Liver (tissue), 3 donors: ENCODE data around the gene TNIP1.

ENCODE experiments used
- ATF3 ChIP-seq: IDR thresholded peaks from 2 replicates; pipeline ENCODE4 v1.6.1; 2016; ENCODE audit warnings: antibody characterized with exemption
- CTCF ChIP-seq: fragments of 150-350 bp; IDR thresholded peaks from 2 replicates; pipeline ENCODE4 v1.5.1; 2017; ENCODE audit warnings: improper control_type of control experiment, low read depth, low read length; ENCODE audit not compliant: missing input control
- EGR1 ChIP-seq, 2 donors: IDR thresholded peaks; 2 replicates each; pipeline ENCODE4 v1.6.1; 2016 to 2018; ENCODE audit warnings: antibody characterized with exemption in 2 of 2, low read depth in 2 of 2
- FOXA1 ChIP-seq: IDR thresholded peaks from 2 replicates; pipeline ENCODE4 v1.6.1; 2016; ENCODE audit warnings: antibody characterized with exemption
- HNF4A ChIP-seq, 2 donors: conservative IDR thresholded peaks; 2 replicates each; pipeline ENCODE4 v1.6.1; 2016; ENCODE audit warnings: antibody characterized with exemption in 2 of 2, mild to moderate bottlenecking in 2 of 2
- JUND ChIP-seq, 2 donors: IDR thresholded peaks; 2 replicates each; pipeline ENCODE4 v1.6.1; 2016; ENCODE audit warnings: antibody characterized with exemption in 2 of 2
- MAX ChIP-seq: IDR thresholded peaks from 2 replicates; pipeline ENCODE4 v1.6.1; 2016; ENCODE audit warnings: antibody characterized with exemption
- REST ChIP-seq: IDR thresholded peaks from 2 replicates; pipeline ENCODE4 v1.6.1; 2016; ENCODE audit warnings: antibody characterized with exemption, mild to moderate bottlenecking
- RXRA ChIP-seq, 2 donors: IDR thresholded peaks; 2 replicates each; pipeline ENCODE4 v1.6.1; 2017 to 2018; ENCODE audit warnings: antibody characterized with exemption in 2 of 2, mild to moderate bottlenecking in 1 of 2
- SP1 ChIP-seq: IDR thresholded peaks from 2 replicates; pipeline ENCODE4 v1.6.1; 2018; ENCODE audit warnings: antibody characterized with exemption, mild to moderate bottlenecking
- TAF1 ChIP-seq: conservative IDR thresholded peaks from 2 replicates; pipeline ENCODE4 v1.6.1; 2016; ENCODE audit warnings: antibody characterized with exemption, mild to moderate bottlenecking
- YY1 ChIP-seq: IDR thresholded peaks from 2 replicates; pipeline ENCODE4 v1.6.1; 2016; ENCODE audit warnings: antibody characterized with exemption, mild to moderate bottlenecking
- donor health status: healthy.
- donor health status: healthy.

- TF ChIP-seq MAX = no peak
- TF ChIP-seq REST = no peak
- no peak for TF ChIP-seq CTCF
- no peak for TF ChIP-seq FOXA1
- TF ChIP-seq EGR1 (IDR thresholded peaks at IDR 0.05; ENCODE audit: low read depth in 2 of 2) = no peak
- TF ChIP-seq RXRA (IDR thresholded peaks at IDR 0.05) = no peak
- no peak for TF ChIP-seq SP1
- no peak for TF ChIP-seq JUND (IDR thresholded peaks at IDR 0.05)
- TF ChIP-seq YY1 = no peak
- TF ChIP-seq HNF4A (conservative IDR thresholded peaks at IDR 0.05) = no peak
- TF ChIP-seq TAF1 = no peak
- no peak for TF ChIP-seq ATF3
Measured at GRCh38 chr5:151073280-151073679, 7.6 kb downstream of the TNIP1 start.
